IMR-90 (cell line): Measurements from ENCODE around the gene AP3D1.

Experiments used
- CEBPB ChIP-seq: IDR thresholded peaks from 2 replicates; pipeline ENCODE4 v1.6.1; 2012; ENCODE audit warnings: low read depth, low read length, improper control_type of control experiment
- CHD1 ChIP-seq: IDR thresholded peaks from 2 replicates; pipeline ENCODE4 v1.6.1; 2012; ENCODE audit warnings: low read depth, low read length, improper control_type of control experiment
- FOS ChIP-seq: fragments of 150-350 bp; IDR thresholded peaks from 2 replicates; pipeline ENCODE4 v1.6.1; 2016; ENCODE audit warnings: low read depth, low read length
- MAFK ChIP-seq: IDR thresholded peaks from 2 replicates; pipeline ENCODE4 v1.6.1; 2012; ENCODE audit warnings: low read depth, low read length, improper control_type of control experiment
- MXI1 ChIP-seq: IDR thresholded peaks from 2 replicates; pipeline ENCODE4 v1.6.1; 2012; ENCODE audit warnings: low read depth, mild to moderate bottlenecking, low read length, moderate library complexity, borderline replicate concordance
- POLR2A ChIP-seq: IDR thresholded peaks from 2 replicates; pipeline ENCODE4 v1.6.1; 2012; ENCODE audit warnings: mild to moderate bottlenecking, low read depth, low read length
- RAD21 ChIP-seq: IDR thresholded peaks from 2 replicates; pipeline ENCODE4 v1.6.1; 2012; ENCODE audit warnings: low read length, improper control_type of control experiment
- RCOR1 ChIP-seq: IDR thresholded peaks from 2 replicates; pipeline ENCODE4 v1.6.1; 2012; ENCODE audit warnings: mild to moderate bottlenecking, low read length, improper control_type of control experiment; ENCODE audit not compliant: insufficient replicate concordance
- RFX5 ChIP-seq: IDR thresholded peaks from 2 replicates; pipeline ENCODE4 v1.8.0; 2012; ENCODE audit warnings: low read depth, mild to moderate bottlenecking, low read length, moderate library complexity
- SMC3 ChIP-seq: fragments of 150-350 bp; IDR thresholded peaks from 2 replicates; pipeline ENCODE4 v1.6.1; 2016; ENCODE audit warnings: low read depth, mild to moderate bottlenecking, antibody characterized with exemption, low read length, moderate library complexity
- TF ChIP-seq, protein P1 (sequence below): conservative IDR thresholded peaks from 2 replicates; pipeline ENCODE4 v1.5.1; 2012; ENCODE audit warnings: mild to moderate bottlenecking, low read depth, low read length, improper control_type of control experiment
- TF ChIP-seq, protein P2 (sequence below): fragments of 150-350 bp; IDR thresholded peaks from 2 replicates; pipeline ENCODE4 v1.6.1; 2017; ENCODE audit warnings: mild to moderate bottlenecking, antibody characterized with exemption, low read length, low read depth

DNA sequence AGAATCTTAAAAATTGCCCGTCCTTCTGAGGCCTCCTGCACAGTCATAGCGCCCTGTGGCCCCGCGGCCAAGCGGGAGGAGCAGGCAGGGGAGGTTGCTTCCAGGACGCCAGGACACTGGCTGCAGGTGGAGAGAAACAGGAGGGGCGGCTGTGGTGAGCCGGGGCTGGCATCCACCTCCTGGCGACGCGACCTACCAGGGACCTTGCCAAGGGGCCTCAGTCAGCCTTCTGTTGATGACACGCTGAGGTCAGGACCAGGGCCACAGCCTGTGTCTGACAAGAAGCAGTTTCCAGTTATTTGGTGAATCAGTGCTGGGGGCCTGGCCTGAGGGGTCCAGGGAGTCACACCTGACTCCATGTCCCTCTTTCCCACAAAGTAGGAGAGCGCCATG, 87.0 kb downstream of the AP3D1 start:
- no peak for TF ChIP-seq FOS
- TF ChIP-seq, protein P1, sequence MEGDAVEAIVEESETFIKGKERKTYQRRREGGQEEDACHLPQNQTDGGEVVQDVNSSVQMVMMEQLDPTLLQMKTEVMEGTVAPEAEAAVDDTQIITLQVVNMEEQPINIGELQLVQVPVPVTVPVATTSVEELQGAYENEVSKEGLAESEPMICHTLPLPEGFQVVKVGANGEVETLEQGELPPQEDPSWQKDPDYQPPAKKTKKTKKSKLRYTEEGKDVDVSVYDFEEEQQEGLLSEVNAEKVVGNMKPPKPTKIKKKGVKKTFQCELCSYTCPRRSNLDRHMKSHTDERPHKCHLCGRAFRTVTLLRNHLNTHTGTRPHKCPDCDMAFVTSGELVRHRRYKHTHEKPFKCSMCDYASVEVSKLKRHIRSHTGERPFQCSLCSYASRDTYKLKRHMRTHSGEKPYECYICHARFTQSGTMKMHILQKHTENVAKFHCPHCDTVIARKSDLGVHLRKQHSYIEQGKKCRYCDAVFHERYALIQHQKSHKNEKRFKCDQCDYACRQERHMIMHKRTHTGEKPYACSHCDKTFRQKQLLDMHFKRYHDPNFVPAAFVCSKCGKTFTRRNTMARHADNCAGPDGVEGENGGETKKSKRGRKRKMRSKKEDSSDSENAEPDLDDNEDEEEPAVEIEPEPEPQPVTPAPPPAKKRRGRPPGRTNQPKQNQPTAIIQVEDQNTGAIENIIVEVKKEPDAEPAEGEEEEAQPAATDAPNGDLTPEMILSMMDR = no peak
- TF ChIP-seq POLR2A = no peak
- no peak for TF ChIP-seq RFX5
- TF ChIP-seq, protein P2, sequence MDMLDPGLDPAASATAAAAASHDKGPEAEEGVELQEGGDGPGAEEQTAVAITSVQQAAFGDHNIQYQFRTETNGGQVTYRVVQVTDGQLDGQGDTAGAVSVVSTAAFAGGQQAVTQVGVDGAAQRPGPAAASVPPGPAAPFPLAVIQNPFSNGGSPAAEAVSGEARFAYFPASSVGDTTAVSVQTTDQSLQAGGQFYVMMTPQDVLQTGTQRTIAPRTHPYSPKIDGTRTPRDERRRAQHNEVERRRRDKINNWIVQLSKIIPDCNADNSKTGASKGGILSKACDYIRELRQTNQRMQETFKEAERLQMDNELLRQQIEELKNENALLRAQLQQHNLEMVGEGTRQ = no peak
- no peak for TF ChIP-seq MXI1
- no peak for TF ChIP-seq RCOR1
- TF ChIP-seq MAFK = no peak
- no peak for TF ChIP-seq CEBPB
- TF ChIP-seq CHD1 = no peak
- no peak for TF ChIP-seq RAD21
- no peak for TF ChIP-seq SMC3
